ENCODE data around the gene BAX. TPM values are rescaled to one million over a fixed set of nuclear protein-coding genes. Genes with fewer than 3 reads are reported as not detected.

BAX gene
- total RNA-seq, 1 donor from 2014 or later, result 182 TPM

DNA sequence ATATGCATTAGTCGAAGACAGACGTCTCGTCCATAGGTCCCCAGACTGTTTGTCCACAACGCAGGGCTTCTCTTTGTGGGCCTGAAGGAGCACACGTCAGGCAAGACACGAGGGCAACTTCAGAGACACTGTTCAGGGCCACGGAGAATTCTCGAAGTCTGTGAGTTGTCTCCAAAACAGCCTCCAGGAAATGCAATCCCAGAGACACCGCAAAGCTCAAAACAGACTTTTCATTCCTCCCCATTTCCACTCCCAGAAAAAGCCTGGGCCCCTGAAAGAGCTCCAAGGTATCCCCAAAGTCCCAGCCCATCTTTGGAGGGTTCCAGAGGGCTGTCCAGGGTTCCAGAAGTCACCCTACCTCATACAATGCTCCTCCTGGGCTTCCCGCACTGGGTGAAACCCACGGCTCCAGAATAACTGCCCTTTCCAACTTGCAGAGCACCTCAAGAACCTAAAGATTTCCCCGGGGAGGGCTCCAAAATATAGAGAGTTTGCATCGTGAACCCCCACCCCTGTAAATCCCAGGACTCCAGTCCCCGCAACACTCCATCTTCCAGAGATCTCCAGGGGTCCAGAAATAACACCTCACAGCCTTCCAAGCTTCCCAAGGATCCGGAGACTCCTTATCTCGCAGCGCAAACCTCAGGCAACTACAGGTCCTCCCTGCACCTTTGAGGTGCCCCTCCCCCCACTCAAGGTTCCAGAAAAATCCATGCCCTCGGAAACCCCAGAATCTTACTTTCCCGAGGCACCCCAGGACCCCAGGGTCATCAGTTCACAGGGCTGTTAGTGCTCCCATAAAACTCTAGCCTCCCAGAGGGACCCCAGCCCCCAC is 9.7 kb downstream of the BAX start:
- intact Hi-C loops (cut with DNase I), result loop anchor here (1.0 to 2.0 kb wide), 4 partner anchors 28 to 128 kb away; partner anchors contain the start of genes GYS1, HSD17B14, NUCB1 and RUVBL2
- TF ChIP-seq, protein P1, sequence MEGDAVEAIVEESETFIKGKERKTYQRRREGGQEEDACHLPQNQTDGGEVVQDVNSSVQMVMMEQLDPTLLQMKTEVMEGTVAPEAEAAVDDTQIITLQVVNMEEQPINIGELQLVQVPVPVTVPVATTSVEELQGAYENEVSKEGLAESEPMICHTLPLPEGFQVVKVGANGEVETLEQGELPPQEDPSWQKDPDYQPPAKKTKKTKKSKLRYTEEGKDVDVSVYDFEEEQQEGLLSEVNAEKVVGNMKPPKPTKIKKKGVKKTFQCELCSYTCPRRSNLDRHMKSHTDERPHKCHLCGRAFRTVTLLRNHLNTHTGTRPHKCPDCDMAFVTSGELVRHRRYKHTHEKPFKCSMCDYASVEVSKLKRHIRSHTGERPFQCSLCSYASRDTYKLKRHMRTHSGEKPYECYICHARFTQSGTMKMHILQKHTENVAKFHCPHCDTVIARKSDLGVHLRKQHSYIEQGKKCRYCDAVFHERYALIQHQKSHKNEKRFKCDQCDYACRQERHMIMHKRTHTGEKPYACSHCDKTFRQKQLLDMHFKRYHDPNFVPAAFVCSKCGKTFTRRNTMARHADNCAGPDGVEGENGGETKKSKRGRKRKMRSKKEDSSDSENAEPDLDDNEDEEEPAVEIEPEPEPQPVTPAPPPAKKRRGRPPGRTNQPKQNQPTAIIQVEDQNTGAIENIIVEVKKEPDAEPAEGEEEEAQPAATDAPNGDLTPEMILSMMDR (IDR thresholded peaks at IDR 0.05), result no peak
- peaks cover 18 to 27% of the 10 kb centered on the region in 2 donors for H3K36me3 ChIP-seq
- no peak for DNase-seq (ENCODE audit: low spot score in 2 of 2)
- peak overlapping the region; percentile 89 to 96 for H3K27ac ChIP-seq
- H3K27me3 ChIP-seq, result no peaks in the 10 kb centered on the region
- no peaks in the 10 kb centered on the region for H3K9me3 ChIP-seq
- peaks cover 9 to 37% of the 10 kb centered on the region in 2 donors for H3K4me1 ChIP-seq
- H3K4me3 ChIP-seq, result peak overlapping the region; percentile 89 to 94

DNA sequence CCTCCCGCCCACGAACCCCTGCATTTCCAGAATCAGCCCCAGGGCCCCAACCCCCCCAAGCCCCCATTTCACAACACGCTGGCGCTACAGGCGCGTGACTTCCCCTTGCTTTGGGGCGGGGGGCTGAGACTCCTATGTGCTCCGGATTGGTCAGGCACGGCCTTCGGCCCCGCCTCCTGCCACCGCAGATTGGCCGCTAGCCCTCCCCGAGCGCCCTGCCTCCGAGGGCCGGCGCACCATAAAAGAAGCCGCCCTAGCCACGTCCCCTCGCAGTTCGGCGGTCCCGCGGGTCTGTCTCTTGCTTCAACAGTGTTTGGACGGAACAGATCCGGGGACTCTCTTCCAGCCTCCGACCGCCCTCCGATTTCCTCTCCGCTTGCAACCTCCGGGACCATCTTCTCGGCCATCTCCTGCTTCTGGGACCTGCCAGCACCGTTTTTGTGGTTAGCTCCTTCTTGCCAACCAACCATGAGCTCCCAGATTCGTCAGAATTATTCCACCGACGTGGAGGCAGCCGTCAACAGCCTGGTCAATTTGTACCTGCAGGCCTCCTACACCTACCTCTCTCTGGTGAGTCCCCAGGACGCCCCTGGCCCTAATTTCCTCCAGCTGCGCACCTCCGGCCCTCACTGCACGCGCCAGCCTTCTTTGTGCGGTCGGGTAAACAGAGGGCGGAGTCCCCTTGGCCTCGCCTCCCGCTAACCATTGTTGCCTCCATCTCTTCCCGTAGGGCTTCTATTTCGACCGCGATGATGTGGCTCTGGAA is 10.5 kb downstream of the BAX start, which contains the start of gene FTL:
TSS of gene FTL (plus strand) at position 270 of the 766 bp plus-strand sequence. CDS start at position 469, 199 bp downstream.
- Histone ChIP-seq H3K4me1 (peaks cover 9 to 37% of the 10 kb centered on the region in 2 donors), H3K4me3 (peak within 1 kb of the TSS; percentile 89 to 94), H3K27ac (peak within 1 kb of the TSS; percentile 89 to 96), H3K27me3 (no peaks in the 10 kb centered on the region), H3K9me3 (no peaks in the 10 kb centered on the region), H3K36me3 (peaks cover 26 to 35% of the 10 kb centered on the region in 2 donors)
- TF ChIP-seq, protein P1 (IDR thresholded peaks at IDR 0.05), result no peak
- DNase-seq (ENCODE audit: low spot score in 2 of 2), result peak; percentile 94 to 98
- intact Hi-C loops (cut with DNase I), result loop anchor here (1.0 to 2.0 kb wide), 4 partner anchors 28 to 128 kb away; partner anchors contain the start of genes GYS1, HSD17B14, NUCB1 and RUVBL2

DNA sequence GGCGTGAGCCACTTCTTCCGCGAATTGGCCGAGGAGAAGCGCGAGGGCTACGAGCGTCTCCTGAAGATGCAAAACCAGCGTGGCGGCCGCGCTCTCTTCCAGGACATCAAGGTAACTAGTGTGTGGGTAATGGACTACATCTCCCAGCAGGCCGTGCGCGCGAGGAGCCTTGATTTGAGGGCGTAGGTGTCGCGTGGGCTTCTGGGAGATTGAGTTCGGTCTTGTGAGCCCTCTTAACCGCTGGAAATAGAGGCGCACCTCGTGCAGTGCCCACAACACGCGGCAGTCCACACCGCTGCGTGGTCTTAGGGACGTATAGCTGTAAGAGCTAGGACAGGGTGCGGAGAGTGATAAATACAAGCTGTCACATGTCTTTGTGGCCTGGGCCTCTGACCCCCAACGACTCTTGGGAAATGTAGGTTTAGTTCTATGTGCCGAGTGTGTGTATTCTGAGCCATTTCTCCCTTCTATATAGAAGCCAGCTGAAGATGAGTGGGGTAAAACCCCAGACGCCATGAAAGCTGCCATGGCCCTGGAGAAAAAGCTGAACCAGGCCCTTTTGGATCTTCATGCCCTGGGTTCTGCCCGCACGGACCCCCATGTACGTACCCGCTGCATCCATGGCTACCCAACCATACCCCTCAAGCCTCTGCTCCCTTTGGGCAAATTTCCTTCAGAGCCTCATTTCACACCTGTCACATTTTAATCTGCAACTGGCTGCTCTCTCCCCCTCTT is 11.3 kb downstream of the BAX start:
- peak; percentile 75 to 95 for DNase-seq (ENCODE audit: low spot score in 2 of 2)
- Histone ChIP-seq H3K4me3 (peak overlapping the region; percentile 89 to 94), H3K27ac (peak overlapping the region; percentile 89 to 96), H3K27me3 (no peaks in the 10 kb centered on the region), H3K36me3 (peaks cover 32 to 41% of the 10 kb centered on the region in 2 donors), H3K4me1 (peaks cover 9 to 37% of the 10 kb centered on the region in 2 donors), H3K9me3 (no peaks in the 10 kb centered on the region)
- TF ChIP-seq, protein P1 (IDR thresholded peaks at IDR 0.05), result no peak
- intact Hi-C loops (cut with DNase I), result loop anchor here (1.0 to 2.0 kb wide), 4 partner anchors 27 to 129 kb away; partner anchors contain the start of genes GYS1, HSD17B14, NUCB1 and RUVBL2

DNA sequence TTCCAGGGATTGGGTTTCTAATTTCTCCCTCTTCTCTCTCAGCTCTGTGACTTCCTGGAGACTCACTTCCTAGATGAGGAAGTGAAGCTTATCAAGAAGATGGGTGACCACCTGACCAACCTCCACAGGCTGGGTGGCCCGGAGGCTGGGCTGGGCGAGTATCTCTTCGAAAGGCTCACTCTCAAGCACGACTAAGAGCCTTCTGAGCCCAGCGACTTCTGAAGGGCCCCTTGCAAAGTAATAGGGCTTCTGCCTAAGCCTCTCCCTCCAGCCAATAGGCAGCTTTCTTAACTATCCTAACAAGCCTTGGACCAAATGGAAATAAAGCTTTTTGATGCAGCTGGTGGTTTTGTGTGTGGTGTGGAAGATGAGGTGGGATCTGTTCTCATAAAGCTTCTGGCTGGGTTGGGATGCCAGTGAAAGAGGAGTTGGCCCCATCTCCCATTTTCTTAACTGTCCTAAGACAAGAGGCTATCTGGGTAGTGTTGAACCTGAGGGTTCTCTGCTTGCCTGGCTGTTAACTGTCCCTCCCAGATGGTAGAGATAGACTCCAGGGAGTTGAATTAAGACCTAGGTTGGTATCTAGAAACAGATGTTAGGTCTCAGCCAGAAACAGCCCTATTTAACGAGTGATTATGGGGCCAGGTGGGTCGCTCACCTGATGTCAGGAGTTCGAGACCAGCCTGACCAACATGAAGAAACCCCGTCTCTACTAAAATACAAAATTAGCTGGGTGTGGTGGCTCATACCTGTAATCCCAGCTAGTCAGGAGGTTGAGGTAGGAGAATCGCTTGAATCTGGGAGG is 12.1 kb downstream of the BAX start:
- Histone ChIP-seq H3K9me3 (no peaks in the 10 kb centered on the region), H3K4me1 (peaks cover 9 to 37% of the 10 kb centered on the region in 2 donors), H3K4me3 (peak overlapping the region; percentile 89 to 94), H3K27ac (peak overlapping the region; percentile 89 to 96), H3K27me3 (no peaks in the 10 kb centered on the region), H3K36me3 (peaks cover 34 to 47% of the 10 kb centered on the region in 2 donors)
- intact Hi-C loops (cut with DNase I), result no loop called here
- no peak for DNase-seq (ENCODE audit: low spot score in 2 of 2)
- TF ChIP-seq, protein P1 (IDR thresholded peaks at IDR 0.05), result no peak

Measured in ascending aorta (tissue), 2 donors.